Measurements from ENCODE around the gene PCED1B. TPM values are rescaled to one million over a fixed set of nuclear protein-coding genes. Genes with fewer than 3 reads are reported as not detected.

The PCED1B gene
- total RNA-seq, 2 donors from 2014 or later, result 48.6 to 54.2 TPM

GRCh38 chr12:47087088-47087688 lies 7.8 kb downstream of the PCED1B start:
- H3K4me3 Mint-ChIP-seq, result no peak overlapping the region
- no peak overlapping the region for H3K27ac Mint-ChIP-seq
- H3K9me3 ChIP-seq (ENCODE audit: control insufficient read depth, low read length, poor library complexity, severe bottlenecking), result no peaks in the 10 kb centered on the region
- no peaks in the 10 kb centered on the region for H3K27me3 Mint-ChIP-seq
- no peak for ATAC-seq
- no peaks in the 10 kb centered on the region for H3K36me3 Mint-ChIP-seq (ENCODE audit: low read depth)
- DNase-seq, result no peak
- H3K4me1 Mint-ChIP-seq, result peaks cover 34% of the 10 kb centered on the region

DNA sequence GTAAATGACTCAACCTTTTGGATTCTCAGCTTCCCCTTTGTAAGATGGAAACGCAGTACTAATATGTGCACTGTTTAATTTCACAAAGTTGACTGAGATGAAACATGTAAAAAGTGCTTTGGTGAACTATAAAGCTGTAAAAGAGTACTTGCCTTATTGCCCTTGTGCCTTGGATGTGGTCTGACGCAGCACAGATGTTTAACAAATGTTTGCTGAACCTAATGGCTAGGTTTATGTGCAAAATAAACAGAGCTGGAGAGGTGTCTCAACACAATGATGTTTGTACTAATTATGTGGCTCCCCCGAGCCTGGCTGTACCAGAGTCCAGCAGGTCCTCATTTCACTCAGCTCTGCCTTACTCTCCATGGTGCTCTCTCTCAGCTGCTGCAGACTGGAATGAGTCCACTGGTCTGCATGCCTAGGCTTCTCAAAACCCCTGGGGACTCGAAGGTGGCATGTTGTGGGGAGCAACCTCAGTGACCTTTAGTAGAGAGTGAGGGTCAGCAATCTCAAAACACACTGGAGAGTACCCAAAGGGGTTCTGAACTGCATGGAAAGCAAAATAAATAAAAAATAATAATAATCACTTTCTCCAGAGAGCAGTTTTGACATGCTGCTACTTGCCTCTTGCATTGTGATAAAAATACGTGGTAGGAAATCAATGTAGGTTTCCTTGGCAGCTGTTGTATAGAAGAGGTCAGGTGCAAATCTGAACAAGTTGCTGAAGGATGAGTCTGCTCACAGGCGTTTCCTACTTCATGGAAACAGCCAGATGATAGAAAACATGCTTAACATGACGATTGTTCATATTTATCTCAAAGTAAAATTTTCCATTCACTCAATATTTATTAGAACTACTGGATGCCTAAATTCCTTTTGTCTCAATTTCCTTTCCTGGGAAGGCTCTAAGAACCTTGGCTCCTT lies 8.9 kb downstream of the PCED1B start:
- no peaks in the 10 kb centered on the region for H3K27me3 Mint-ChIP-seq
- no peak for ATAC-seq
- no peak overlapping the region for H3K27ac Mint-ChIP-seq
- H3K4me1 Mint-ChIP-seq, result peaks cover 30% of the 10 kb centered on the region
- no peak overlapping the region for H3K4me3 Mint-ChIP-seq
- no peak for DNase-seq
- no peaks in the 10 kb centered on the region for H3K36me3 Mint-ChIP-seq (ENCODE audit: low read depth)
- no peaks in the 10 kb centered on the region for H3K9me3 ChIP-seq (ENCODE audit: control insufficient read depth, low read length, poor library complexity, severe bottlenecking)

- DNase-seq (no peak), ATAC-seq (no peak)
- no peaks in the 10 kb centered on the region for H3K27me3 Mint-ChIP-seq
These were observed 11.6 kb downstream of the PCED1B start for GRCh38 chr12:47091009-47091408.

GRCh38 chr12:47094804-47095203 lies 15.4 kb downstream of the PCED1B start:
- peaks cover 26% of the 10 kb centered on the region for H3K4me1 Mint-ChIP-seq
- peaks cover 2% of the 10 kb centered on the region for H3K36me3 Mint-ChIP-seq (ENCODE audit: low read depth)
- no peaks in the 10 kb centered on the region for H3K9me3 ChIP-seq (ENCODE audit: control insufficient read depth, low read length, poor library complexity, severe bottlenecking)
- H3K27me3 Mint-ChIP-seq, result no peaks in the 10 kb centered on the region
- peak overlapping the region; percentile 0 for H3K27ac Mint-ChIP-seq
- no peak overlapping the region for H3K4me3 Mint-ChIP-seq
- DNase-seq (no peak), ATAC-seq (no peak)

More at GRCh38 chr12:47091009-47091408, 11.6 kb downstream of the PCED1B start:
- Mint-ChIP-seq H3K36me3 (ENCODE audit: low read depth) (no peaks in the 10 kb centered on the region), H3K27ac (no peak overlapping the region), H3K4me1 (peaks cover 24% of the 10 kb centered on the region), H3K4me3 (no peak overlapping the region)
- no peaks in the 10 kb centered on the region for H3K9me3 ChIP-seq (ENCODE audit: control insufficient read depth, low read length, poor library complexity, severe bottlenecking)

DNA sequence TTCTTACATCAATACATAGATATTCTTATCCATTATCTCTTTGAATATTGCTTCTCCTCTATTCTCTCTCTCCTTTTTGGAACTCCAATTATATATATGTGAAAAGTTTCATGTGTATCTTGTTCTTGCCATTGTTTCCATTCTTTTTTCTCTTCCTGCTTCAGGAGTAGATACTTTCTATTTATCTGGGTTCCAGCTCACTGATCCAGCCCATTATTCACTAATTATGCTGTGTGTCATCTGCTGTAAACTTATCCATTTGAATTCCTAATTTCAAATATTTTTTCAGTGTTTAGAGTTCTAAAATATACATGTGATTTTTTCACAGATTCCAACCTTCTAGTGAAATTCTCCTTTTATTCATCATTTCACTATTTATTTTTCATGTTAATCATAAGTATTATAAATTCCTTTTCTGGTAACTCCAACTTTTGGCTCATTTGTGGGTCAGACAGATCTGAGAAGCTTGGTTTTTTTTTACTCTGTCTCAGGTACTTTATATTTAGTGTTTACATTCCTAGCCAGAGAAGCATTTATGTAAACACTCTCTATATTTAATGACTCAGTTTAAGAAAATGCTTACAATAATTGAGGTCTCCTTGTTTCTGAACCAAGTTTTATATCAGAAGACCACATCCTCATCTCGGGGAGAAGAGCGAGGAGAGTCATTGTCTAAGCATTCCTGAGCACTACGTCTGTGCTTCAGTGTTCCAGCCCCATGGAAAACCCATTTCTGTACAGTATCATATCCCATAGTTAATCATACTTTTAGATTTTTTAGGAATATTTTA lies 16.2 kb downstream of the PCED1B start:
- H3K27me3 Mint-ChIP-seq, result no peaks in the 10 kb centered on the region
- ATAC-seq (no peak), DNase-seq (no peak)
- H3K4me3 Mint-ChIP-seq, result no peak overlapping the region
- no peaks in the 10 kb centered on the region for H3K9me3 ChIP-seq (ENCODE audit: control insufficient read depth, low read length, poor library complexity, severe bottlenecking)
- peak overlapping the region; percentile 0 for H3K27ac Mint-ChIP-seq
- H3K36me3 Mint-ChIP-seq (ENCODE audit: low read depth), result peaks cover 2% of the 10 kb centered on the region
- H3K4me1 Mint-ChIP-seq, result peaks cover 26% of the 10 kb centered on the region

DNA sequence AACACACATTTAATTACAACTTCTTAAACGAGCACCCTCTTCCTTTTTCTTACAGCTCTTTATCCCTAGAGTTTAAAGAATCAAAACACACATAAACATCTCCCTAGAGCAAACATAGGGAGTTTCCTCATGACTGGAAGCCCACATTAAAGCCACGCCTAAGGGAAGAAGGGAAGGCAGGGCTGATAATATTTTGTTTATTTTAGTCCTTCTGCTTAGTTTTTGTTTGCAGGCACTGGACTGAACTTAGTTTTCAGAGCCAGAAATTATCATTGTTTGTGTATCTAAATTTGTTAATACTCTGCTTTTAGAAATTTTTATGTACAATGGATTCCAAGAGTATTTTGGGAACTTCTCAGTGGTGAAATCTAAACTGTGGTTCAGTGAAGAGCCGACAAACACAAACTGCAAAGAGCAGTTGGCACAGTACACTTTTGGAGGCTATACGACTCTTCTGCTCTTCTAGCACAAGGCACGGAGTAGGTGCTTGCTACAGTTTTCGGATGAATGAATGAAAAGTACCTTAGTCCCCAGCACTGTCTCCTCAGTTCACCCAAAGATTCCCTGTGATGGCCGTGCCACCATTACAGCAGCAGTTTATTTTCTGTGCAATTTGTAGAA lies 18.0 kb downstream of the PCED1B start:
- H3K4me3 Mint-ChIP-seq, result no peak overlapping the region
- H3K27ac Mint-ChIP-seq, result no peak overlapping the region
- peaks cover 27% of the 10 kb centered on the region for H3K4me1 Mint-ChIP-seq
- DNase-seq (no peak), ATAC-seq (no peak)
- H3K36me3 Mint-ChIP-seq (ENCODE audit: low read depth), result peaks cover 2% of the 10 kb centered on the region
- H3K9me3 ChIP-seq (ENCODE audit: control insufficient read depth, low read length, poor library complexity, severe bottlenecking), result no peaks in the 10 kb centered on the region
- no peaks in the 10 kb centered on the region for H3K27me3 Mint-ChIP-seq

DNA sequence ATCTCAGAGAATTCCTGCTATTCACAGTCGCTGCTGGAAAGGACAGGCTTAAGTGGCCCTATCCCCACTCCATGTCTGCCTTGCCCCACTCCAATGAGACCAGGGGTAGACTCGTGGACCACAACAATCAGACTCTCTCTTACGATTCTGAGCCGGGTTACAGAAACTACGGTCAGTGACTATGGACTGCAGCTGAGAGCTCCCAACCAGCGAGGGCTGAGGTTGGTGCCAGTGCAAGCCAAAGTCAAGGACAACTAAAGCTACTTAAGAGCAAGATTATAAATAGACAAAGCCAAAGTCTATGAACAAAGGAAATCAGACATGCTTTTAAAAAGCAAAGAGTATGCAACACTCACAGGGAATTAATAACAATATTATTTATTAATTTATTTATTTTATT lies 18.7 kb downstream of the PCED1B start:
- Mint-ChIP-seq H3K27ac (no peak overlapping the region), H3K27me3 (no peaks in the 10 kb centered on the region), H3K4me3 (no peak overlapping the region), H3K4me1 (peaks cover 24% of the 10 kb centered on the region), H3K36me3 (ENCODE audit: low read depth) (peaks cover 2% of the 10 kb centered on the region)
- H3K9me3 ChIP-seq (ENCODE audit: control insufficient read depth, low read length, poor library complexity, severe bottlenecking), result no peaks in the 10 kb centered on the region
- ATAC-seq (no peak), DNase-seq (no peak)

DNA sequence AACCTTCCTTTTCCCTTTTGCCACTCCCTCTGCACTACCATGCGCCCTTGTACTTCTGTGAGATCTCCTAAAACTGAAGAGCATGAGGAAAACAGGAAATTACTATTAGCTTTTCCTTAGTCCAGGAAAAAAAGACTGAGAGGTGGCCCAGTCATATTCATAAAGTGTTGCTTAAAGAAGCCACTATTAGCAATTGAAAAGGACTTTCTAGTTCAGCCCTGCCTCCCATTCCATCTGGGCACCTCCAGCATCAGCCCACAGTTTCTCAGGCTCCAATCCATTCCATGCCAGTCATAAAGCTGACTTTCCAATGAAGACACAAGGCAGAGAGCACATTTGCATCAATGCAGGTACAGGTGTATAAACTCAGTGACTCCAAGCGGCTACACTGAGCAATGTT lies 20.2 kb downstream of the PCED1B start:
- ATAC-seq, result no peak
- no peak overlapping the region for H3K4me3 Mint-ChIP-seq

GRCh38 chr12:47100160-47100559 lies 20.7 kb downstream of the PCED1B start:
- peaks cover 11% of the 10 kb centered on the region for H3K4me1 Mint-ChIP-seq
- no peak overlapping the region for H3K4me3 Mint-ChIP-seq
- H3K36me3 Mint-ChIP-seq (ENCODE audit: low read depth), result peaks cover 3% of the 10 kb centered on the region
- ATAC-seq, result no peak
- H3K9me3 ChIP-seq (ENCODE audit: control insufficient read depth, low read length, poor library complexity, severe bottlenecking), result no peaks in the 10 kb centered on the region
- no peaks in the 10 kb centered on the region for H3K27me3 Mint-ChIP-seq
- no peak for DNase-seq
- no peak overlapping the region for H3K27ac Mint-ChIP-seq

More for the DNA sequence above, 20.2 kb downstream of the PCED1B start:
- peak overlapping the region; percentile 16 for H3K27ac Mint-ChIP-seq
- DNase-seq, result no peak
- H3K36me3 Mint-ChIP-seq (ENCODE audit: low read depth), result peaks cover 2% of the 10 kb centered on the region
- no peaks in the 10 kb centered on the region for H3K27me3 Mint-ChIP-seq
- peaks cover 13% of the 10 kb centered on the region for H3K4me1 Mint-ChIP-seq
- no peaks in the 10 kb centered on the region for H3K9me3 ChIP-seq (ENCODE audit: control insufficient read depth, low read length, poor library complexity, severe bottlenecking)

DNA sequence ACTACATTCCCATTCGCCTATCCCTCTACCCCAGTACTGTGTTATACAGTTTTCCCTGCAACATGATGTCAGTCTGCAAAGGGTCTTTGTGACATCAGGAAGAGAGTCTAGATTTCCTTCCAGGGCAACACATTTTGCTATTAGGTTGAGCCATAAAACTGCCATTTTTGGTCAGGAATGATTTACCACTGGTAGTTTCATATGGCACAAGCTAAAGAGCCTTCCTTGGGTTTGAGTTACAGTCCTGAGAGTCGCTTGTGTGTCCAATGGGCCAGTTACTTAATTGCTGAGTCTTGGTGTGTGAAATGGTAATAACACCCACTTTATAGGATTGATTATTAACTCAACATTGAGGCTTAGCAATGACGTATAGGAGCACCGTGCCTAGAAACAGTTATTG lies 23.0 kb downstream of the PCED1B start:
- no peak for ATAC-seq
- H3K4me3 Mint-ChIP-seq, result no peak overlapping the region
- no peak for DNase-seq
- no peaks in the 10 kb centered on the region for H3K9me3 ChIP-seq (ENCODE audit: control insufficient read depth, low read length, poor library complexity, severe bottlenecking)
- H3K27ac Mint-ChIP-seq, result no peak overlapping the region
- peaks cover 7% of the 10 kb centered on the region for H3K36me3 Mint-ChIP-seq (ENCODE audit: low read depth)
- no peaks in the 10 kb centered on the region for H3K27me3 Mint-ChIP-seq
- peaks cover 13% of the 10 kb centered on the region for H3K4me1 Mint-ChIP-seq

DNA sequence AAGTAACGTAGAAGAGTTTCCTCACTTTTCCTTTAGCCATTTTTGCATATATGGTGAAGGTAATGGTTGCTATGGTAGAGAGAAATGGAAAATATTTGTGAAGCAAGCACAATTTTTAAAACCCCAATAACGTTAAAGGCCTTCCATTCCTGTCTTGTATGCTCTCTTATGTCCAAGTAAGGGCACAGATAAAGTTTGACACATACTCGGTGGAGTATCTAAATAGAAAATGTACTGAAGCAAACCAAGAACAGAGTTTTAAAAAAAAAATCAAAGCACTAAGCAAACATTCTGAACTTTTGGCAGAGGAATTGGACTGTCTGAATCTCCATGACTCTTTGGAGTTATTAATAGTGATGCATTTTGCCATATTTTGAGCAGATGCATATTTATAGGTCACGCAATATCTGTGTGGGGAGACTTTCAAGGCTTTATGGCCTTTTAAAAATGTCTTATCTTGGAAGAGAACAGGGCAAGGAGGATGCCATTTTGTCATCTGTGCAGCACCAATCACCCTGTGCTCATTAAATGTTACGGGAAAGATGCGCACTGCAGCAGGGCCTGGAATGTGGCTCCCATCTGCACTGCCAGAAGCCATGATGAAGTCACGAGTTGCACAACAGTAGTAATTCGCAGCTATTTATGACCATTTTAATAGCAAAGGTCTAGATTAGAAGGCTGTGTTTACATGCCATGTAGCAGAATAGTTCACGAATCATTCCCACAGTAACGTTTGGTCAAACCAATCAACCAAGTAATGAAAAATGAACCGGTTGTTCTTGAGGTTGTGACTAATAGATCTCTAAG lies 23.6 kb downstream of the PCED1B start:
- Mint-ChIP-seq H3K36me3 (ENCODE audit: low read depth) (peaks cover 7% of the 10 kb centered on the region), H3K27me3 (no peaks in the 10 kb centered on the region), H3K4me1 (peaks cover 14% of the 10 kb centered on the region), H3K4me3 (no peak overlapping the region), H3K27ac (no peak overlapping the region)
- ATAC-seq, result no peak
- DNase-seq, result no peak
- no peaks in the 10 kb centered on the region for H3K9me3 ChIP-seq (ENCODE audit: control insufficient read depth, low read length, poor library complexity, severe bottlenecking)

- DNase-seq, result no peak
- Mint-ChIP-seq H3K4me3 (no peak overlapping the region), H3K4me1 (peaks cover 20% of the 10 kb centered on the region), H3K27me3 (no peaks in the 10 kb centered on the region), H3K27ac (peak overlapping the region; percentile 39), H3K36me3 (ENCODE audit: low read depth) (peaks cover 9% of the 10 kb centered on the region)
- H3K9me3 ChIP-seq (ENCODE audit: control insufficient read depth, low read length, poor library complexity, severe bottlenecking), result no peaks in the 10 kb centered on the region
- ATAC-seq, result no peak
These were observed 26.7 kb downstream of the PCED1B start for GRCh38 chr12:47105914-47106674.

Data from T-helper 17 cell (primary cell).